Measurements from ENCODE around the gene MAP1LC3A. TPM values are rescaled to one million over a fixed set of nuclear protein-coding genes. Genes with fewer than 3 reads are reported as not detected.

The MAP1LC3A gene
- total RNA-seq, 1 donor from 2014 or later = 71.5 TPM

- Histone ChIP-seq H3K27me3 (no peaks in the 10 kb centered on the region), H3K4me1 (peaks cover 6% of the 10 kb centered on the region), H3K9me3 (no peaks in the 10 kb centered on the region), H3K4me3 (no peak overlapping the region), H3K36me3 (no peaks in the 10 kb centered on the region), H3K27ac (no peak overlapping the region)
- intact Hi-C loops (cut with DNase I) = no loop called here
- DNase-seq (ENCODE audit: extremely low spot score in 2 of 2) = no peak
- TF ChIP-seq POLR2AphosphoS5 (IDR thresholded peaks at IDR 0.05; ENCODE audit: insufficient read depth in 1 of 2, low read depth in 1 of 2) = no peak
- no peak for TF ChIP-seq CTCF (IDR thresholded peaks at IDR 0.05)
- TF ChIP-seq POLR2A (IDR thresholded peaks at IDR 0.05) = no peak
Measured at GRCh38 chr20:34595377-34596184, 37.1 kb downstream of the MAP1LC3A start.

GRCh38 chr20:34600892-34601653 lies 42.6 kb downstream of the MAP1LC3A start:
- no peaks in the 10 kb centered on the region for H3K9me3 ChIP-seq
- H3K27ac ChIP-seq = peak overlapping the region; percentile 51
- no peak overlapping the region for H3K4me3 ChIP-seq
- no peaks in the 10 kb centered on the region for H3K36me3 ChIP-seq
- H3K27me3 ChIP-seq = no peaks in the 10 kb centered on the region
- no peak for DNase-seq (ENCODE audit: extremely low spot score in 2 of 2)
- intact Hi-C loops (cut with DNase I) = no loop called here
- TF ChIP-seq CTCF (IDR thresholded peaks at IDR 0.05) (no peak), POLR2AphosphoS5 (IDR thresholded peaks at IDR 0.05; ENCODE audit: insufficient read depth in 1 of 2, low read depth in 1 of 2) (peak in 1 of 2 donors; percentile 26)
- peaks cover 8% of the 10 kb centered on the region for H3K4me1 ChIP-seq

- H3K4me3 ChIP-seq = no peak overlapping the region
- H3K27me3 ChIP-seq = no peaks in the 10 kb centered on the region
- H3K9me3 ChIP-seq = no peaks in the 10 kb centered on the region
- peaks cover 6% of the 10 kb centered on the region for H3K4me1 ChIP-seq
- no peak for TF ChIP-seq CTCF (IDR thresholded peaks at IDR 0.05)
- no peak for TF ChIP-seq POLR2A (IDR thresholded peaks at IDR 0.05)
- peak in 1 of 2 donors; percentile 13 for TF ChIP-seq POLR2AphosphoS5 (IDR thresholded peaks at IDR 0.05; ENCODE audit: insufficient read depth in 1 of 2, low read depth in 1 of 2)
- no peak for DNase-seq (ENCODE audit: extremely low spot score in 2 of 2)
- intact Hi-C loops (cut with DNase I) = no loop called here
- peak overlapping the region; percentile 42 for H3K27ac ChIP-seq
- no peaks in the 10 kb centered on the region for H3K36me3 ChIP-seq
Measured at GRCh38 chr20:34604980-34605788, 46.7 kb downstream of the MAP1LC3A start.

GRCh38 chr20:34607066-34607465 lies 48.5 kb downstream of the MAP1LC3A start:
- no peak for TF ChIP-seq POLR2AphosphoS5 (IDR thresholded peaks at IDR 0.05; ENCODE audit: insufficient read depth in 1 of 2, low read depth in 1 of 2)
- TF ChIP-seq POLR2A (IDR thresholded peaks at IDR 0.05) = no peak
- TF ChIP-seq CTCF (IDR thresholded peaks at IDR 0.05) = no peak
- H3K36me3 ChIP-seq = no peaks in the 10 kb centered on the region
- H3K27ac ChIP-seq = no peak overlapping the region
- no peak overlapping the region for H3K4me3 ChIP-seq
- intact Hi-C loops (cut with DNase I) = no loop called here
- no peaks in the 10 kb centered on the region for H3K9me3 ChIP-seq
- H3K4me1 ChIP-seq = no peaks in the 10 kb centered on the region
- no peaks in the 10 kb centered on the region for H3K27me3 ChIP-seq
- no peak for DNase-seq (ENCODE audit: extremely low spot score in 2 of 2)

Small RNA genes lying within 50 kb of the gene (small RNA-seq; reads per million reads assigned to genes)
- not detected for gene RF00019

Other genes with a start within 250 kb of the MAP1LC3A start
- gene ITCH, start 195.4 kb upstream of the MAP1LC3A start, total RNA-seq = 30.9 TPM
- 135 TPM for gene DYNLRB1, start 42.3 kb upstream of the MAP1LC3A start, total RNA-seq
- gene PIGU, start 118.4 kb downstream of the MAP1LC3A start, total RNA-seq = 12.3 TPM
- gene TP53INP2, start 145.6 kb downstream of the MAP1LC3A start, total RNA-seq = 14.5 TPM

Measured in vagina (tissue), 2 donors.